HEK293 (cell line): ENCODE measurements around the gene FOXA2.

Experiments
- CTCF ChIA-PET: fragments of 350-600 bp; formaldehyde crosslinking; extraction: SDS; loops from one replicate; lab custom pipeline; 2021; ENCODE audit warnings: antibody characterized with exemption; lab: Yijun Ruan, JAX
- POLR2A ChIA-PET: fragments of 300-600 bp; formaldehyde crosslinking; extraction: SDS; loops from one replicate; lab custom pipeline; 2020; ENCODE audit warnings: antibody characterized with exemption, inconsistent platforms; lab: Yijun Ruan, JAX
- H3K27ac ChIP-seq: fragments of 200-500 bp; sonication (Bioruptor generic); 2 replicates; pipeline ENCODE4 v1.5.1; 2014; ENCODE audit warnings: low read depth, low read length, control low read depth, inconsistent platforms; ENCODE audit errors: extremely low read depth
- H3K36me3 ChIP-seq, 2 experiments: fragments of 200-500 bp in 1 of 2; sonication (Bioruptor generic) in 1 of 2; 1 replicate in 1 of 2; 2 replicates in 1 of 2; pipeline ENCODE4 v1.5.1; 2014 to 2017; ENCODE audit warnings: inconsistent platforms in 2 of 2, low read length in 2 of 2; ENCODE audit not compliant: control insufficient read depth in 2 of 2, insufficient read depth in 1 of 2
- H3K4me1 ChIP-seq: fragments of 200-500 bp; sonication (Bioruptor generic); 2 replicates; pipeline ENCODE4 v1.5.1; 2014; ENCODE audit warnings: mild to moderate bottlenecking, low read length, inconsistent platforms; ENCODE audit not compliant: control insufficient read depth, insufficient read depth
- H3K4me3 ChIP-seq: 2 replicates; pipeline ENCODE4 v1.5.1; 2011; ENCODE audit warnings: low read depth, mild to moderate bottlenecking, control low read depth, low read length, moderate library complexity
- H3K9me3 ChIP-seq: fragments of 200-500 bp; sonication (Bioruptor generic); 2 replicates; pipeline ENCODE4 v1.5.1; 2014; ENCODE audit warnings: low read depth, low read length, inconsistent platforms; ENCODE audit not compliant: control insufficient read depth, insufficient read depth
- HOXD13 ChIP-seq: sonication (generic); formaldehyde crosslinking; IDR thresholded peaks from 2 replicates; pipeline ENCODE4 v1.8.0; 2022; ENCODE audit warnings: missing genetic modification reagents, borderline replicate concordance
- KLF8 ChIP-seq: fragments of 450-650 bp; formaldehyde crosslinking; IDR thresholded peaks from 2 replicates; pipeline ENCODE4 v1.5.1; 2016; ENCODE audit warnings: missing biosample characterization, missing genetic modification characterization
- MZF1 ChIP-seq: fragments of 450-650 bp; formaldehyde crosslinking; IDR thresholded peaks from 2 replicates; pipeline ENCODE4 v1.5.1; 2017; ENCODE audit warnings: missing biosample characterization, missing genetic modification characterization, borderline replicate concordance
- SP2 ChIP-seq: fragments of 450-650 bp; formaldehyde crosslinking; IDR thresholded peaks from 2 replicates; pipeline ENCODE4 v1.5.1; 2016; ENCODE audit warnings: missing biosample characterization, missing genetic modification characterization
- ZFP69B ChIP-seq: fragments of 450-650 bp; formaldehyde crosslinking; IDR thresholded peaks from 2 replicates; pipeline ENCODE4 v1.5.1; 2016; ENCODE audit warnings: missing biosample characterization, missing genetic modification characterization
- ZNF10 ChIP-seq: fragments of 450-650 bp; formaldehyde crosslinking; IDR thresholded peaks from 2 replicates; pipeline ENCODE4 v1.5.1; 2017; ENCODE audit warnings: missing biosample characterization, missing genetic modification characterization
- ZNF112 ChIP-seq: fragments of 450-650 bp; formaldehyde crosslinking; IDR thresholded peaks from 2 replicates; pipeline ENCODE4 v1.5.0; 2017; ENCODE audit warnings: missing biosample characterization, missing genetic modification characterization
- ZNF211 ChIP-seq: fragments of 450-650 bp; formaldehyde crosslinking; IDR thresholded peaks from 2 replicates; pipeline ENCODE4 v1.5.1; 2016; ENCODE audit warnings: low read depth, missing biosample characterization, missing genetic modification characterization
- ZNF433 ChIP-seq: fragments of 450-650 bp; formaldehyde crosslinking; IDR thresholded peaks from 2 replicates; pipeline ENCODE4 v1.5.1; 2016; ENCODE audit warnings: missing biosample characterization, missing genetic modification characterization, low read depth
- ZNF518A ChIP-seq: fragments of 450-650 bp; formaldehyde crosslinking; conservative IDR thresholded peaks from 2 replicates; pipeline ENCODE4 v1.5.1; 2016; ENCODE audit warnings: low read depth, missing biosample characterization, missing genetic modification characterization
- ZNF529 ChIP-seq: fragments of 450-650 bp; formaldehyde crosslinking; IDR thresholded peaks from 2 replicates; pipeline ENCODE4 v1.5.1; 2017; ENCODE audit warnings: missing genetic modification characterization, missing biosample characterization; ENCODE audit not compliant: insufficient replicate concordance
- ZNF549 ChIP-seq: fragments of 450-650 bp; IDR thresholded peaks from 2 replicates; pipeline ENCODE4 v1.5.1; 2018; ENCODE audit warnings: missing biosample characterization, missing genetic modification characterization, mild to moderate bottlenecking, inconsistent platforms, moderate library complexity
- ZNF596 ChIP-seq: fragments of 450-650 bp; IDR thresholded peaks from 2 replicates; pipeline ENCODE4 v1.5.0; 2018; ENCODE audit warnings: missing biosample characterization, mild to moderate bottlenecking, missing genetic modification characterization, moderate library complexity
- ZNF747 ChIP-seq: fragments of 450-650 bp; formaldehyde crosslinking; IDR thresholded peaks from 2 replicates; pipeline ENCODE4 v1.5.1; 2016; ENCODE audit warnings: missing biosample characterization, missing genetic modification characterization
- TF ChIP-seq, protein P1 (sequence below): fragments of 450-650 bp; formaldehyde crosslinking; IDR thresholded peaks from 2 replicates; pipeline ENCODE4 v1.5.1; 2017; ENCODE audit warnings: missing biosample characterization, missing genetic modification characterization
- TF ChIP-seq, protein P2 (sequence below): fragments of 450-650 bp; formaldehyde crosslinking; IDR thresholded peaks from 2 replicates; pipeline ENCODE4 v1.5.1; 2016; ENCODE audit warnings: missing biosample characterization, missing genetic modification characterization
- TF ChIP-seq, protein P3 (sequence below): fragments of 450-650 bp; formaldehyde crosslinking; conservative IDR thresholded peaks from 2 replicates; pipeline ENCODE4 v1.5.1; 2016; ENCODE audit warnings: low read depth, missing biosample characterization, missing genetic modification characterization

Gene FOXA2

DNA sequence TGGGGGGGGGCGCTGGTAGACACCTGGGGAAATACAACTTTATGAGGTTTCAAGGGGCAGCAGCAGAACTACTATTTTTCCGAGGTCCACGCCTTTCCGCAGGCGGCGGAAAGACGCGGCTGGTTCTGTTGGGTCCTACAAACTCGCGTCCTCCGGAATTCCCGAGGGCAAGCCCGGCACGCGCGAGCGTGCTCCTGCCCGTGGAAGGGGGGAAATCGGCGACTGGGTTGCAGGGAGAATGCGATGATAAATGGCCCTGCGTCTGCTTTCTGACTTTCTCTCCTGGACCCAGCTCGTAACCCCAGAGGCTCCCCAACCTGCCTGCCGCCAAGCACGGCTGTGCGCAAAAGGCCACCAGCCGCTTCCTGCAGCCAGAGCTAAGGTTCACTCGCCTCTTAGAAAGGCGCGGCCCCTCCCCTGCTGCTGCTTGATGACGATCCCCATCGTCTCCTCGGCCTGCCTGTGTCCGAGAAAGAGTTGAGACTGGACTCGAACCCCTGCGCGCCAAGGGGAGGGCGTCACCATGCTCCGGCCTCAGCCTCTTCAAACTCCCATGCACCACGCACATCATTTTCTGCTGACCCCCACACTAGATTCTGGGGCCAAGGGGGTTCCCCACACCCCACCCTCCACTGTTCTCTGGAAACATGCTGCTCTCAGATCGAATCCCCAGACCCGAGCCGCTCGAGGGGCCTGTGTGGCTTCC is 6.7 kb downstream of the FOXA2 start (continued):
- TF ChIP-seq ZNF10 (no peak), ZNF433 (no peak), ZNF112 (no peak), ZNF747 (no peak), ZNF596 (tag by site-specific recombination) (no peak), ZNF549 (no peak)
- TF ChIP-seq, protein P1, sequence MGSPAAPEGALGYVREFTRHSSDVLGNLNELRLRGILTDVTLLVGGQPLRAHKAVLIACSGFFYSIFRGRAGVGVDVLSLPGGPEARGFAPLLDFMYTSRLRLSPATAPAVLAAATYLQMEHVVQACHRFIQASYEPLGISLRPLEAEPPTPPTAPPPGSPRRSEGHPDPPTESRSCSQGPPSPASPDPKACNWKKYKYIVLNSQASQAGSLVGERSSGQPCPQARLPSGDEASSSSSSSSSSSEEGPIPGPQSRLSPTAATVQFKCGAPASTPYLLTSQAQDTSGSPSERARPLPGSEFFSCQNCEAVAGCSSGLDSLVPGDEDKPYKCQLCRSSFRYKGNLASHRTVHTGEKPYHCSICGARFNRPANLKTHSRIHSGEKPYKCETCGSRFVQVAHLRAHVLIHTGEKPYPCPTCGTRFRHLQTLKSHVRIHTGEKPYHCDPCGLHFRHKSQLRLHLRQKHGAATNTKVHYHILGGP (tag by site-specific recombination): no peak
- TF ChIP-seq, all 188 proteins: peak for 0

DNA sequence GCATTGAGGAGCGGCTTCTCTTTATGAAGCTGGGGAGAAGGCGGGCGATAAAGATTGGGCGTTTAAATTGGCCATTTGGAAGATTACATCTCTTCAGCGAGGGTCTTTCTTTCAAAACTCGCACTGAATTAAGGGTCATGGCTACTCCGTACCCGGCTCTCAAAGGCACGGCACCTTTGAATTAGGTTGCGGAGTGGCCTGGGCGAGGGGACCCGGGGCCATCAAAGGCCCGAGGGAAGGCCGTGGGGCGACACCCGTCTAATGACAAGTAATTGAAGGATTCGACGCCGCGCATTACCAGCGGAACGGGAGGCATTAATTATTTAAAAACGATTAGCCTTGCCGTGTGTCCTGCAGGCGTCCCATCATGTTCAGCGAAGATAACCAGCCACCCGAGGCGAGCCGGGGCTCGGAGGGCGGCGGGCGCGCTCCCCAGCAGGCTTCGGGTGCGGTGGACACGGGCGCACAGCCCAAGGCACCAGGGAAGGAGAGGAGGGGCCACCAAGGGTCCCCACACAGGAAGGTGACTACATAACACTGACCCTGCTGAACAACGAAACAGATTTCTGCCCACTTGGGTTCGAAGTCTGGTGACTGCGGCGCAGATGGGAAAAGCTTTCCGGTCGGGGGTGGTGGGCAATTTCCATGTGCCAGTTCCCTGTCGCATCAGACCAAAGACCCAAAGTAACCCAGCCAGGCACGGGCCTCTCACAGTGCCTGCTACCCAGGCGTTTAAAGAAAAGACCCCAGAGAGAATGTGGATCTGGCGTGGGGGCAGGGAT is 7.4 kb downstream of the FOXA2 start:
- TF ChIP-seq ZNF529 (no peak), SP2 (tag by site-specific recombination) (no peak), KLF8 (tag by site-specific recombination) (no peak), HOXD13 (CRISPR knock-in tag) (no peak), MZF1 (tag by site-specific recombination) (no peak), ZFP69B (no peak), ZNF518A (tag by site-specific recombination) (no peak), ZNF211 (tag by site-specific recombination) (no peak)
- TF ChIP-seq, protein P2, sequence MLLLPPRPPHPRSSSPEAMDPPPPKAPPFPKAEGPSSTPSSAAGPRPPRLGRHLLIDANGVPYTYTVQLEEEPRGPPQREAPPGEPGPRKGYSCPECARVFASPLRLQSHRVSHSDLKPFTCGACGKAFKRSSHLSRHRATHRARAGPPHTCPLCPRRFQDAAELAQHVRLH: no peak
- TF ChIP-seq, protein P3, sequence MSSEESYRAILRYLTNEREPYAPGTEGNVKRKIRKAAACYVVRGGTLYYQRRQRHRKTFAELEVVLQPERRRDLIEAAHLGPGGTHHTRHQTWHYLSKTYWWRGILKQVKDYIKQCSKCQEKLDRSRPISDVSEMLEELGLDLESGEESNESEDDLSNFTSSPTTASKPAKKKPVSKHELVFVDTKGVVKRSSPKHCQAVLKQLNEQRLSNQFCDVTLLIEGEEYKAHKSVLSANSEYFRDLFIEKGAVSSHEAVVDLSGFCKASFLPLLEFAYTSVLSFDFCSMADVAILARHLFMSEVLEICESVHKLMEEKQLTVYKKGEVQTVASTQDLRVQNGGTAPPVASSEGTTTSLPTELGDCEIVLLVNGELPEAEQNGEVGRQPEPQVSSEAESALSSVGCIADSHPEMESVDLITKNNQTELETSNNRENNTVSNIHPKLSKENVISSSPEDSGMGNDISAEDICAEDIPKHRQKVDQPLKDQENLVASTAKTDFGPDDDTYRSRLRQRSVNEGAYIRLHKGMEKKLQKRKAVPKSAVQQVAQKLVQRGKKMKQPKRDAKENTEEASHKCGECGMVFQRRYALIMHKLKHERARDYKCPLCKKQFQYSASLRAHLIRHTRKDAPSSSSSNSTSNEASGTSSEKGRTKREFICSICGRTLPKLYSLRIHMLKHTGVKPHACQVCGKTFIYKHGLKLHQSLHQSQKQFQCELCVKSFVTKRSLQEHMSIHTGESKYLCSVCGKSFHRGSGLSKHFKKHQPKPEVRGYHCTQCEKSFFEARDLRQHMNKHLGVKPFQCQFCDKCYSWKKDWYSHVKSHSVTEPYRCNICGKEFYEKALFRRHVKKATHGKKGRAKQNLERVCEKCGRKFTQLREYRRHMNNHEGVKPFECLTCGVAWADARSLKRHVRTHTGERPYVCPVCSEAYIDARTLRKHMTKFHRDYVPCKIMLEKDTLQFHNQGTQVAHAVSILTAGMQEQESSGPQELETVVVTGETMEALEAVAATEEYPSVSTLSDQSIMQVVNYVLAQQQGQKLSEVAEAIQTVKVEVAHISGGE (tag by site-specific recombination): no peak
- TF ChIP-seq, all 188 proteins: peak for 0
- POLR2A ChIA-PET: no interaction called here
- Histone ChIP-seq H3K9me3 (no peaks in the 10 kb centered on the region), H3K4me3 (no peak overlapping the region), H3K36me3 (no peaks in the 10 kb centered on the region), H3K4me1 (peaks cover 12% of the 10 kb centered on the region), H3K27ac (no peak overlapping the region)
- CTCF ChIA-PET: interaction anchor here (0.6 kb wide), 4 partner anchors 13 to 1004 kb away, joined by 3 to 4 read pairs (median 3); no protein-coding TSS in a partner anchor
